ENCODE measurements around the gene SLC39A8.
A peak's percentile ranks its signal among the peaks of the same experiment; 100 is the strongest.
"Not testable (repeated sequence)": the region's sequence is repeated elsewhere in the genome, so short reads cannot be mapped to it uniquely, and the experiment has no call there.

Gene SLC39A8

GRCh38 chr4:102298716-102299115, 46.6 kb downstream of the SLC39A8 start:
- no peak for ATAC-seq

GRCh38 chr4:102295153-102295862, 50.0 kb downstream of the SLC39A8 start:
- ATAC-seq, result no peak

GRCh38 chr4:102288497-102288896, 56.8 kb downstream of the SLC39A8 start:
- ATAC-seq, result no peak

GRCh38 chr4:102285831-102286230, 59.5 kb downstream of the SLC39A8 start:
- no peak for ATAC-seq

- ATAC-seq, result no peak
Observed at GRCh38 chr4:102281171-102281839, 64.0 kb downstream of the SLC39A8 start.

- not testable (repeated sequence) for ATAC-seq
Observed at GRCh38 chr4:102273317-102273716, 72.0 kb downstream of the SLC39A8 start.

GRCh38 chr4:102272318-102272717, 73.0 kb downstream of the SLC39A8 start:
- ATAC-seq, result no peak

- no peak for ATAC-seq
Observed at GRCh38 chr4:102268355-102268754, 76.9 kb downstream of the SLC39A8 start.

- ATAC-seq, result peak in 1 of 2 donors; percentile 55
Observed at GRCh38 chr4:102263024-102263787, 82.1 kb downstream of the SLC39A8 start.

- no peak for ATAC-seq
Observed at GRCh38 chr4:102259702-102260101, 85.6 kb downstream of the SLC39A8 start.

GRCh38 chr4:102259081-102259480, 86.2 kb downstream of the SLC39A8 start:
- ATAC-seq, result no peak

GRCh38 chr4:102256321-102256720, 89.0 kb downstream of the SLC39A8 start:
- ATAC-seq, result no peak

GRCh38 chr4:102253860-102254259, 91.4 kb downstream of the SLC39A8 start:
- ATAC-seq, result no peak

- ATAC-seq, result no peak
Observed at GRCh38 chr4:102252171-102252570, 93.1 kb downstream of the SLC39A8 start.

- ATAC-seq, result no peak
Observed at GRCh38 chr4:102250341-102250740, 94.9 kb downstream of the SLC39A8 start.

GRCh38 chr4:102247041-102247440, 98.2 kb downstream of the SLC39A8 start:
- ATAC-seq, result no peak

GRCh38 chr4:102246416-102246815, 98.9 kb downstream of the SLC39A8 start:
- no peak for ATAC-seq

GRCh38 chr4:102244878-102245535, 100.3 kb downstream of the SLC39A8 start:
- ATAC-seq, result no peak

- not testable (repeated sequence) for ATAC-seq
Observed at GRCh38 chr4:102243296-102243695, 102.0 kb downstream of the SLC39A8 start.

GRCh38 chr4:102234243-102234838, 110.9 kb downstream of the SLC39A8 start:
- ATAC-seq, result no peak

GRCh38 chr4:102230194-102230593, 115.1 kb downstream of the SLC39A8 start:
- ATAC-seq, result no peak

- ATAC-seq, result no peak
Observed at GRCh38 chr4:102227388-102227787, 117.9 kb downstream of the SLC39A8 start.

GRCh38 chr4:102223461-102223860, 121.8 kb downstream of the SLC39A8 start:
- no peak for ATAC-seq

Data from activated CD4-positive, CD25-positive, alpha-beta regulatory T cell treated with anti-CD3 and anti-CD28 coated beads, Interleukin-2, amount 50 U/mL, for 24 hours (primary cell).